ENCODE measurements around the gene PTPRG. TPM values are rescaled to one million over a fixed set of nuclear protein-coding genes. Genes with fewer than 3 reads are reported as not detected.

Gene PTPRG
- total RNA-seq, 2 experiments from 2014 or later, result 0.13 to 0.70 TPM

GRCh38 chr3:62025913-62026312 is 464.5 kb downstream of the PTPRG start:
- ChIA-PET POLR2A (interaction anchor here (0.7 kb wide), 3 partner anchors 8 to 1726 kb away, joined by 3 read pairs; no protein-coding TSS in a partner anchor), CTCF (ENCODE audit: unreplicated experiment) (no interaction called here)
- H3K9me2 ChIP-seq (ENCODE audit: insufficient read depth, low read length), result no peaks in the 10 kb centered on the region
- H3K27ac ChIP-seq (ENCODE audit: low read depth, low read length, poor library complexity, severe bottlenecking), result no peak overlapping the region
- H2AFZ ChIP-seq (ENCODE audit: low read length), result no peak overlapping the region
- no peaks in the 10 kb centered on the region for H3K79me2 ChIP-seq (ENCODE audit: insufficient read depth, low read depth, low read length)
- no peaks in the 10 kb centered on the region for H3K9me3 ChIP-seq (ENCODE audit: low read length)
- DNase-seq (ENCODE audit: low spot score), result no peak
- no peaks in the 10 kb centered on the region for H3K4me1 ChIP-seq (ENCODE audit: insufficient read depth, low read length, poor library complexity, severe bottlenecking)
- TF ChIP-seq, protein P1, sequence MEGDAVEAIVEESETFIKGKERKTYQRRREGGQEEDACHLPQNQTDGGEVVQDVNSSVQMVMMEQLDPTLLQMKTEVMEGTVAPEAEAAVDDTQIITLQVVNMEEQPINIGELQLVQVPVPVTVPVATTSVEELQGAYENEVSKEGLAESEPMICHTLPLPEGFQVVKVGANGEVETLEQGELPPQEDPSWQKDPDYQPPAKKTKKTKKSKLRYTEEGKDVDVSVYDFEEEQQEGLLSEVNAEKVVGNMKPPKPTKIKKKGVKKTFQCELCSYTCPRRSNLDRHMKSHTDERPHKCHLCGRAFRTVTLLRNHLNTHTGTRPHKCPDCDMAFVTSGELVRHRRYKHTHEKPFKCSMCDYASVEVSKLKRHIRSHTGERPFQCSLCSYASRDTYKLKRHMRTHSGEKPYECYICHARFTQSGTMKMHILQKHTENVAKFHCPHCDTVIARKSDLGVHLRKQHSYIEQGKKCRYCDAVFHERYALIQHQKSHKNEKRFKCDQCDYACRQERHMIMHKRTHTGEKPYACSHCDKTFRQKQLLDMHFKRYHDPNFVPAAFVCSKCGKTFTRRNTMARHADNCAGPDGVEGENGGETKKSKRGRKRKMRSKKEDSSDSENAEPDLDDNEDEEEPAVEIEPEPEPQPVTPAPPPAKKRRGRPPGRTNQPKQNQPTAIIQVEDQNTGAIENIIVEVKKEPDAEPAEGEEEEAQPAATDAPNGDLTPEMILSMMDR (conservative IDR thresholded peaks at IDR 0.05; ENCODE audit: low read length), result no peak
- TF ChIP-seq EZH2phosphoT487 (IDR thresholded peaks at IDR 0.05; ENCODE audit: borderline replicate concordance, low read depth, low read length), result no peak
- intact Hi-C loops (cut with micrococcal nuclease; ENCODE audit: unreplicated experiment), result no loop called here
- H4K20me1 ChIP-seq (ENCODE audit: insufficient read depth, low read length), result no peaks in the 10 kb centered on the region
- BruUV-seq (replicated peaks), result no TSS peak
- H3K4me2 ChIP-seq (ENCODE audit: low read length), result no peak overlapping the region
- H3K4me3 ChIP-seq (ENCODE audit: low read depth, low read length, poor library complexity, severe bottlenecking), result no peak overlapping the region
- no peaks in the 10 kb centered on the region for H3K36me3 ChIP-seq (ENCODE audit: insufficient read depth, low read length)

- H4K20me1 ChIP-seq (ENCODE audit: insufficient read depth, low read length), result no peaks in the 10 kb centered on the region
- TF ChIP-seq, protein P1 (conservative IDR thresholded peaks at IDR 0.05; ENCODE audit: low read length), result no peak
- no peak for TF ChIP-seq EZH2phosphoT487 (IDR thresholded peaks at IDR 0.05; ENCODE audit: borderline replicate concordance, low read depth, low read length)
- H3K9me3 ChIP-seq (ENCODE audit: low read length), result no peaks in the 10 kb centered on the region
- H3K4me1 ChIP-seq (ENCODE audit: insufficient read depth, low read length, poor library complexity, severe bottlenecking), result no peaks in the 10 kb centered on the region
- H3K79me2 ChIP-seq (ENCODE audit: insufficient read depth, low read depth, low read length), result no peaks in the 10 kb centered on the region
- no peaks in the 10 kb centered on the region for H3K36me3 ChIP-seq (ENCODE audit: insufficient read depth, low read length)
- H3K9me2 ChIP-seq (ENCODE audit: insufficient read depth, low read length), result no peaks in the 10 kb centered on the region
- no peak for DNase-seq (ENCODE audit: low spot score)
- no TSS peak for BruUV-seq (replicated peaks)
- no peak overlapping the region for H3K4me2 ChIP-seq (ENCODE audit: low read length)
- ChIA-PET CTCF (ENCODE audit: unreplicated experiment) (no interaction called here), POLR2A (no interaction called here)
- H2AFZ ChIP-seq (ENCODE audit: low read length), result no peak overlapping the region
- intact Hi-C loops (cut with micrococcal nuclease; ENCODE audit: unreplicated experiment), result no loop called here
- H3K27ac ChIP-seq (ENCODE audit: low read depth, low read length, poor library complexity, severe bottlenecking), result no peak overlapping the region
- no peak overlapping the region for H3K4me3 ChIP-seq (ENCODE audit: low read depth, low read length, poor library complexity, severe bottlenecking)
Observed at GRCh38 chr3:62027241-62027640, 465.9 kb downstream of the PTPRG start.

DNA sequence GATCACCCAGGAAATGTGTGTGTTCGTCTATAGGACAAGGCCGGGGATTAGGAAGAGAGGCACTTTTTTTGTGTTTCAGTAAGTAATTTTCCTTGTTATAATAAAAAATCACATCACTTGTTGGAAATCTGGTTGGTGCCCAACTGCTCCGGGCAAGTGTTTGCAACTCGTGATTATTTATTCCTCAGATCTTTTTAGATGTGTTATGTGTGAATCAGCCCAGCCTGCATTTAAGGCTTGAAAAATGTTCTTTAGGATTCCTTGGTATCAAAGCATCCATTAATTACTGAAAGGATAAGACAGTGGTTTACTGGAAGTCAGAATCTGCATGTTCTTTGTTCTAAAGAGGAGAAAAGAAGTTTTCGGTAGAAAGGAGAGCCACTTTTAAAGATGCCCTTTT is 466.4 kb downstream of the PTPRG start:
- Histone ChIP-seq H2AFZ (ENCODE audit: low read length) (no peak overlapping the region), H4K20me1 (ENCODE audit: insufficient read depth, low read length) (no peaks in the 10 kb centered on the region), H3K79me2 (ENCODE audit: insufficient read depth, low read depth, low read length) (no peaks in the 10 kb centered on the region), H3K9me3 (ENCODE audit: low read length) (no peaks in the 10 kb centered on the region), H3K4me3 (ENCODE audit: low read depth, low read length, poor library complexity, severe bottlenecking) (no peak overlapping the region), H3K4me1 (ENCODE audit: insufficient read depth, low read length, poor library complexity, severe bottlenecking) (no peaks in the 10 kb centered on the region), H3K27ac (ENCODE audit: low read depth, low read length, poor library complexity, severe bottlenecking) (no peak overlapping the region), H3K9me2 (ENCODE audit: insufficient read depth, low read length) (no peaks in the 10 kb centered on the region), H3K36me3 (ENCODE audit: insufficient read depth, low read length) (no peaks in the 10 kb centered on the region), H3K4me2 (ENCODE audit: low read length) (no peak overlapping the region)
- no peak for DNase-seq (ENCODE audit: low spot score)
- intact Hi-C loops (cut with micrococcal nuclease; ENCODE audit: unreplicated experiment), result no loop called here
- TF ChIP-seq, protein P1 (conservative IDR thresholded peaks at IDR 0.05; ENCODE audit: low read length), result no peak
- no peak for TF ChIP-seq EZH2phosphoT487 (IDR thresholded peaks at IDR 0.05; ENCODE audit: borderline replicate concordance, low read depth, low read length)
- ChIA-PET CTCF (ENCODE audit: unreplicated experiment) (no interaction called here), POLR2A (interaction anchor here (0.5 kb wide), 1 partner anchor 9 kb away, joined by 4 read pairs; no protein-coding TSS in a partner anchor)
- no TSS peak for BruUV-seq (replicated peaks)
